SIG-M5 treated with dmso at 0.1 percent for 504 hours (cell line): ENCODE measurements around the gene KCP.

ENCODE experiments used
- DNase-seq: peaks from one replicate; lab custom pipeline; 2025; ENCODE audit not compliant: unreplicated experiment; lab: John Stamatoyannopoulos, UW

KCP gene

GRCh38 chr7:128888756-128889095 is 21.8 kb downstream of the KCP start:
- no peak for DNase-seq

- no peak for DNase-seq
Observed at GRCh38 chr7:128888039-128888755, 22.3 kb downstream of the KCP start.

GRCh38 chr7:128887169-128888038 is 23.1 kb downstream of the KCP start:
- DNase-seq = no peak

GRCh38 chr7:128886391-128887168 is 23.9 kb downstream of the KCP start:
- no peak for DNase-seq

GRCh38 chr7:128885370-128886187 is 24.9 kb downstream of the KCP start:
- DNase-seq = no peak

- DNase-seq = no peak
Observed at GRCh38 chr7:128884561-128885369, 25.7 kb downstream of the KCP start.

- peak; percentile 67 for DNase-seq
Observed at GRCh38 chr7:128883622-128884448, 26.7 kb downstream of the KCP start.

GRCh38 chr7:128882134-128882533 is 28.4 kb downstream of the KCP start:
- no peak for DNase-seq

GRCh38 chr7:128881458-128882125 is 28.9 kb downstream of the KCP start:
- no peak for DNase-seq

- no peak for DNase-seq
Observed at GRCh38 chr7:128880791-128881457, 29.6 kb downstream of the KCP start.

GRCh38 chr7:128879939-128880746 is 30.4 kb downstream of the KCP start:
- no peak for DNase-seq

- DNase-seq = no peak
Observed at GRCh38 chr7:128879461-128879938, 31.0 kb downstream of the KCP start.

GRCh38 chr7:128878226-128879105 is 32.0 kb downstream of the KCP start:
- DNase-seq = no peak

GRCh38 chr7:128877756-128878120 is 32.8 kb downstream of the KCP start:
- DNase-seq = no peak

GRCh38 chr7:128876978-128877755 is 33.3 kb downstream of the KCP start:
- no peak for DNase-seq
